ENCODE results near the gene BLM. TPM values are rescaled to one million over a fixed set of nuclear protein-coding genes. Genes with fewer than 3 reads are reported as not detected.

BLM gene
- total RNA-seq, 1 experiment from 2014 or later: 33.5 TPM

- Histone ChIP-seq H3K9me3 (ENCODE audit: low read length) (no peaks in the 10 kb centered on the region), H3K36me3 (ENCODE audit: insufficient read depth, low read length) (peaks cover 40% of the 10 kb centered on the region), H3K4me3 (ENCODE audit: low read length) (no peak overlapping the region), H3K27ac (ENCODE audit: low read length) (no peak overlapping the region), H2AFZ (ENCODE audit: low read length) (no peak overlapping the region), H3K4me2 (ENCODE audit: low read depth, low read length, poor library complexity, severe bottlenecking) (no peak overlapping the region), H3K79me2 (ENCODE audit: low read length) (peaks cover 57% of the 10 kb centered on the region), H3K4me1 (ENCODE audit: low read length) (peaks cover 8% of the 10 kb centered on the region; the same call in 1 of the 2 replicates), H3K9ac (ENCODE audit: low read length) (no peak overlapping the region), H3K9me2 (replicated peaks; ENCODE audit: insufficient read depth, low read length) (no peaks in the 10 kb centered on the region), H3K27me3 (ENCODE audit: low read length) (no peaks in the 10 kb centered on the region), H4K20me1 (ENCODE audit: insufficient read depth, low read depth, low read length) (no peaks in the 10 kb centered on the region)
- DNase-seq: no peak
Measured at GRCh38 chr15:90749754-90750153, 32.6 kb downstream of the BLM start.

- Histone ChIP-seq H3K9ac (ENCODE audit: low read length) (no peak overlapping the region), H3K9me3 (ENCODE audit: low read length) (no peaks in the 10 kb centered on the region), H2AFZ (ENCODE audit: low read length) (no peak overlapping the region), H4K20me1 (ENCODE audit: insufficient read depth, low read depth, low read length) (no peaks in the 10 kb centered on the region), H3K4me2 (ENCODE audit: low read depth, low read length, poor library complexity, severe bottlenecking) (no peak overlapping the region), H3K4me3 (ENCODE audit: low read length) (no peak overlapping the region), H3K27me3 (ENCODE audit: low read length) (no peaks in the 10 kb centered on the region), H3K36me3 (ENCODE audit: insufficient read depth, low read length) (peaks cover 44% of the 10 kb centered on the region), H3K9me2 (replicated peaks; ENCODE audit: insufficient read depth, low read length) (no peaks in the 10 kb centered on the region), H3K4me1 (ENCODE audit: low read length) (peaks cover 8% of the 10 kb centered on the region; the same call in 1 of the 2 replicates), H3K79me2 (ENCODE audit: low read length) (peaks cover 57% of the 10 kb centered on the region), H3K27ac (ENCODE audit: low read length) (no peak overlapping the region)
- DNase-seq: no peak
Measured at GRCh38 chr15:90750186-90750585, 33.0 kb downstream of the BLM start.

GRCh38 chr15:90751300-90751825 lies 34.2 kb downstream of the BLM start:
- Histone ChIP-seq H3K9me2 (replicated peaks; ENCODE audit: insufficient read depth, low read length) (no peaks in the 10 kb centered on the region), H3K27me3 (ENCODE audit: low read length) (no peaks in the 10 kb centered on the region), H3K4me1 (ENCODE audit: low read length) (peaks cover 8% of the 10 kb centered on the region; the same call in 1 of the 2 replicates), H3K79me2 (ENCODE audit: low read length) (peaks cover 52% of the 10 kb centered on the region), H3K9me3 (ENCODE audit: low read length) (no peaks in the 10 kb centered on the region), H3K36me3 (ENCODE audit: insufficient read depth, low read length) (peaks cover 50% of the 10 kb centered on the region), H3K27ac (ENCODE audit: low read length) (no peak overlapping the region), H3K9ac (ENCODE audit: low read length) (no peak overlapping the region), H2AFZ (ENCODE audit: low read length) (no peak overlapping the region), H3K4me2 (ENCODE audit: low read depth, low read length, poor library complexity, severe bottlenecking) (no peak overlapping the region), H4K20me1 (ENCODE audit: insufficient read depth, low read depth, low read length) (no peaks in the 10 kb centered on the region), H3K4me3 (ENCODE audit: low read length) (no peak overlapping the region)
- no peak for DNase-seq

- Histone ChIP-seq H3K9ac (ENCODE audit: low read length) (no peak overlapping the region), H3K4me3 (ENCODE audit: low read length) (no peak overlapping the region), H3K9me3 (ENCODE audit: low read length) (no peaks in the 10 kb centered on the region), H3K9me2 (replicated peaks; ENCODE audit: insufficient read depth, low read length) (no peaks in the 10 kb centered on the region), H3K27me3 (ENCODE audit: low read length) (no peaks in the 10 kb centered on the region), H3K79me2 (ENCODE audit: low read length) (peaks cover 18% of the 10 kb centered on the region), H3K4me1 (ENCODE audit: low read length) (no peaks in the 10 kb centered on the region), H2AFZ (ENCODE audit: low read length) (no peak overlapping the region), H4K20me1 (ENCODE audit: insufficient read depth, low read depth, low read length) (no peaks in the 10 kb centered on the region), H3K27ac (ENCODE audit: low read length) (no peak overlapping the region), H3K4me2 (ENCODE audit: low read depth, low read length, poor library complexity, severe bottlenecking) (no peak overlapping the region), H3K36me3 (ENCODE audit: insufficient read depth, low read length) (peaks cover 56% of the 10 kb centered on the region)
- DNase-seq: no peak
Measured at GRCh38 chr15:90756916-90757315, 39.8 kb downstream of the BLM start.

- H2AFZ ChIP-seq (ENCODE audit: low read length): no peak overlapping the region
- DNase-seq: no peak
- H3K79me2 ChIP-seq (ENCODE audit: low read length): peaks cover 20% of the 10 kb centered on the region
- no peaks in the 10 kb centered on the region for H3K4me1 ChIP-seq (ENCODE audit: low read length)
- H4K20me1 ChIP-seq (ENCODE audit: insufficient read depth, low read depth, low read length): no peaks in the 10 kb centered on the region
- no peaks in the 10 kb centered on the region for H3K27me3 ChIP-seq (ENCODE audit: low read length)
- H3K27ac ChIP-seq (ENCODE audit: low read length): no peak overlapping the region
- H3K4me2 ChIP-seq (ENCODE audit: low read depth, low read length, poor library complexity, severe bottlenecking): no peak overlapping the region
- H3K9ac ChIP-seq (ENCODE audit: low read length): no peak overlapping the region
- no peaks in the 10 kb centered on the region for H3K9me2 ChIP-seq (replicated peaks; ENCODE audit: insufficient read depth, low read length)
- H3K4me3 ChIP-seq (ENCODE audit: low read length): no peak overlapping the region
- no peaks in the 10 kb centered on the region for H3K9me3 ChIP-seq (ENCODE audit: low read length)
- H3K36me3 ChIP-seq (ENCODE audit: insufficient read depth, low read length): peaks cover 61% of the 10 kb centered on the region
Measured at GRCh38 chr15:90757461-90757860, 40.3 kb downstream of the BLM start.

- no peak overlapping the region for H3K9ac ChIP-seq (ENCODE audit: low read length)
- no peaks in the 10 kb centered on the region for H3K9me2 ChIP-seq (replicated peaks; ENCODE audit: insufficient read depth, low read length)
- H2AFZ ChIP-seq (ENCODE audit: low read length): no peak overlapping the region
- H3K79me2 ChIP-seq (ENCODE audit: low read length): peaks cover 4% of the 10 kb centered on the region; the same call in 1 of the 2 replicates
- H3K27me3 ChIP-seq (ENCODE audit: low read length): no peaks in the 10 kb centered on the region
- no peaks in the 10 kb centered on the region for H4K20me1 ChIP-seq (ENCODE audit: insufficient read depth, low read depth, low read length)
- H3K4me2 ChIP-seq (ENCODE audit: low read depth, low read length, poor library complexity, severe bottlenecking): no peak overlapping the region
- H3K4me3 ChIP-seq (ENCODE audit: low read length): no peak overlapping the region
- no peaks in the 10 kb centered on the region for H3K9me3 ChIP-seq (ENCODE audit: low read length)
- no peak for DNase-seq
- peaks cover 54% of the 10 kb centered on the region for H3K36me3 ChIP-seq (ENCODE audit: insufficient read depth, low read length)
- peaks cover 20% of the 10 kb centered on the region for H3K4me1 ChIP-seq (ENCODE audit: low read length)
- H3K27ac ChIP-seq (ENCODE audit: low read length): no peak overlapping the region; the same call in 1 of the 2 replicates
Measured at GRCh38 chr15:90760661-90761232, 43.6 kb downstream of the BLM start.

GRCh38 chr15:90761629-90762028 lies 44.5 kb downstream of the BLM start:
- Histone ChIP-seq H3K79me2 (ENCODE audit: low read length) (0 out of 2 replicates have a peak, but pooled peaks cover 2% of the 10 kb centered on the region), H3K27me3 (ENCODE audit: low read length) (no peaks in the 10 kb centered on the region), H3K36me3 (ENCODE audit: insufficient read depth, low read length) (peaks cover 56% of the 10 kb centered on the region), H2AFZ (ENCODE audit: low read length) (no peak overlapping the region), H3K9me2 (replicated peaks; ENCODE audit: insufficient read depth, low read length) (no peaks in the 10 kb centered on the region), H4K20me1 (ENCODE audit: insufficient read depth, low read depth, low read length) (no peaks in the 10 kb centered on the region), H3K9ac (ENCODE audit: low read length) (no peak overlapping the region), H3K27ac (ENCODE audit: low read length) (no peak overlapping the region), H3K4me1 (ENCODE audit: low read length) (peaks cover 23% of the 10 kb centered on the region), H3K4me2 (ENCODE audit: low read depth, low read length, poor library complexity, severe bottlenecking) (no peak overlapping the region), H3K9me3 (ENCODE audit: low read length) (no peaks in the 10 kb centered on the region), H3K4me3 (ENCODE audit: low read length) (no peak overlapping the region)
- DNase-seq: no peak

GRCh38 chr15:90762109-90762508 lies 45.0 kb downstream of the BLM start:
- H3K4me1 ChIP-seq (ENCODE audit: low read length): peaks cover 23% of the 10 kb centered on the region
- no peak overlapping the region for H3K9ac ChIP-seq (ENCODE audit: low read length)
- no peak overlapping the region for H3K4me2 ChIP-seq (ENCODE audit: low read depth, low read length, poor library complexity, severe bottlenecking)
- no peaks in the 10 kb centered on the region for H3K27me3 ChIP-seq (ENCODE audit: low read length)
- no peak overlapping the region for H3K4me3 ChIP-seq (ENCODE audit: low read length)
- H3K9me3 ChIP-seq (ENCODE audit: low read length): no peaks in the 10 kb centered on the region
- no peak overlapping the region for H2AFZ ChIP-seq (ENCODE audit: low read length)
- no peaks in the 10 kb centered on the region for H3K9me2 ChIP-seq (replicated peaks; ENCODE audit: insufficient read depth, low read length)
- DNase-seq: no peak
- H4K20me1 ChIP-seq (ENCODE audit: insufficient read depth, low read depth, low read length): no peaks in the 10 kb centered on the region
- H3K27ac ChIP-seq (ENCODE audit: low read length): no peak overlapping the region
- H3K79me2 ChIP-seq (ENCODE audit: low read length): 0 out of 2 replicates have a peak, but pooled peaks cover 2% of the 10 kb centered on the region
- H3K36me3 ChIP-seq (ENCODE audit: insufficient read depth, low read length): peaks cover 54% of the 10 kb centered on the region
